HCT116 (cell line): ENCODE data around the gene JADE1. TPM values are rescaled to one million over a fixed set of nuclear protein-coding genes. Genes with fewer than 3 reads are reported as not detected.

Source experiments
- ATAC-seq: fragments of 200-7000 bp; cut with Tn5 transposase; 2 replicates; pipeline ENCODE4 v1.9.1; 2020; ENCODE audit warnings: mild to moderate bottlenecking, moderate library complexity
- BruUV-seq: library from RNA; stranded (reverse); fragments of 400-500 nt; replicated peaks from 2 replicates; lab custom pipeline; 2021; lab: Mats Ljungman, UMichigan
- CTCF ChIA-PET: fragments of 300-600 bp; sonication (Branson Sonifier 250); formaldehyde crosslinking; loops from one replicate; lab custom pipeline; 2021; ENCODE audit warnings: antibody characterized with exemption; lab: Charles Lee
- POLR2A ChIA-PET: fragments of 300-600, 350-600 bp; sonication (Branson Sonifier 250); formaldehyde crosslinking; loops from one replicate; lab custom pipeline; 2021; ENCODE audit warnings: antibody characterized with exemption; lab: Charles Lee
- RAD21 ChIA-PET, 2 experiments: fragments of 300-600 bp; sonication (Branson Sonifier 250); formaldehyde crosslinking; loops; one replicate each; lab custom pipeline; 2023; ENCODE audit warnings: low total read pairs in 2 of 2; ENCODE audit not compliant: uncharacterized antibody in 2 of 2, unreplicated experiment in 2 of 2, low non-redundant PET in 1 of 2; lab: Charles Lee
- DNase-seq: peaks from one replicate; pipeline ENCODE4 v3.0.0-alpha.2; 2010; ENCODE audit warnings: low read depth, low spot score
- H2AFZ ChIP-seq: fragments of 200-600 bp; shearing (Covaris generic), sonication (generic); 2 replicates; pipeline ENCODE4 v1.6.1; 2017; ENCODE audit warnings: low read depth, mixed run types, mixed read lengths, antibody characterized with exemption, low read length; ENCODE audit not compliant: poor library complexity, severe bottlenecking
- H3K27ac ChIP-seq: 2 replicates; pipeline ENCODE4 v1.5.1; 2012; ENCODE audit warnings: low read depth, low read length
- H3K27me3 ChIP-seq: fragments of 200-600 bp; sonication (generic); 2 replicates; pipeline ENCODE4 v1.6.1; 2016; ENCODE audit warnings: mixed run types, low read length, mixed read lengths; ENCODE audit not compliant: insufficient read depth
- H3K36me3 ChIP-seq, 2 experiments: fragments of 200-500 bp in 1 of 2; fragments of 200-600 bp in 1 of 2; sonication (Bioruptor generic) in 1 of 2; sonication (generic) in 1 of 2; 2 replicates each; pipeline versions ENCODE4 v1.5.1 to v1.6.1; 2014 to 2016; ENCODE audit warnings: low read length in 2 of 2, inconsistent platforms in 1 of 2, mixed read lengths in 1 of 2, mixed run types in 1 of 2; ENCODE audit not compliant: insufficient read depth in 2 of 2, control insufficient read depth in 1 of 2
- H3K4me1 ChIP-seq, 2 experiments: fragments of 200-600 bp in 1 of 2; sonication (generic) in 1 of 2; 2 replicates each; pipeline versions ENCODE4 v1.5.1 to v1.6.1; 2012 to 2017; ENCODE audit warnings: low read length in 2 of 2, inconsistent platforms in 1 of 2, mild to moderate bottlenecking in 1 of 2, mixed read lengths in 1 of 2, mixed run types in 1 of 2, moderate library complexity in 1 of 2; ENCODE audit not compliant: insufficient read depth in 2 of 2, control insufficient read depth in 1 of 2
- H3K4me2 ChIP-seq: fragments of 200-600 bp; sonication (generic); 2 replicates; pipeline ENCODE4 v1.6.1; 2017; ENCODE audit warnings: mixed run types, low read length, mixed read lengths
- H3K4me3 ChIP-seq, 2 experiments: fragments of 200-600 bp in 1 of 2; sonication (generic) in 1 of 2; replicated peaks in 1 of 2; 2 replicates each; pipeline ENCODE4 v1.5.1; 2011 to 2016; ENCODE audit warnings: low read length in 2 of 2, control low read depth in 1 of 2, low read depth in 1 of 2, mild to moderate bottlenecking in 1 of 2, mixed read lengths in 1 of 2, mixed run types in 1 of 2
- H3K79me2 ChIP-seq: fragments of 200-600 bp; sonication (generic); 2 replicates; pipeline ENCODE4 v1.6.1; 2017; ENCODE audit warnings: mild to moderate bottlenecking, mixed run types, low read length, moderate library complexity, mixed read lengths; ENCODE audit not compliant: insufficient read depth
- H3K9ac ChIP-seq: fragments of 200-600 bp; sonication (generic); 2 replicates; pipeline ENCODE4 v1.6.1; 2016; ENCODE audit warnings: low read length, mixed read lengths
- H3K9me2 ChIP-seq: fragments of 200-600 bp; sonication (generic), shearing (Covaris generic); 2 replicates; pipeline ENCODE4 v1.6.1; 2017; ENCODE audit warnings: mixed run types, mild to moderate bottlenecking, moderate library complexity; ENCODE audit not compliant: insufficient read depth
- H3K9me3 ChIP-seq, 2 experiments: fragments of 200-500 bp in 1 of 2; fragments of 200-600 bp in 1 of 2; sonication (Bioruptor generic) in 1 of 2; sonication (generic) in 1 of 2; 2 replicates each; pipeline ENCODE4 v1.6.1; 2014 to 2017; ENCODE audit warnings: low read length in 2 of 2, mixed read lengths in 2 of 2, inconsistent platforms in 1 of 2, low read depth in 1 of 2, mild to moderate bottlenecking in 1 of 2, mixed run types in 1 of 2, moderate library complexity in 1 of 2; ENCODE audit not compliant: control insufficient read depth in 1 of 2, insufficient read depth in 1 of 2
- H4K20me1 ChIP-seq: fragments of 200-600 bp; sonication (generic), shearing (Covaris generic); 2 replicates; pipeline ENCODE4 v1.6.1; 2017; ENCODE audit warnings: mixed run types, mild to moderate bottlenecking, moderate library complexity; ENCODE audit not compliant: insufficient read depth
- CBX3 ChIP-seq: IDR thresholded peaks from 2 replicates; pipeline ENCODE4 v1.6.1; 2012; ENCODE audit warnings: low read depth
- CEBPB ChIP-seq: IDR thresholded peaks from 2 replicates; pipeline ENCODE4 v1.6.1; 2012; ENCODE audit warnings: low read depth
- ELF1 ChIP-seq: IDR thresholded peaks from 2 replicates; pipeline ENCODE4 v1.6.1; 2012; ENCODE audit warnings: low read depth, borderline replicate concordance
- EZH2 ChIP-seq: fragments of 200-600 bp; sonication (generic); IDR thresholded peaks from 2 replicates; pipeline ENCODE4 v1.6.1; 2017; ENCODE audit warnings: antibody characterized with exemption, mixed run types
- EZH2phosphoT487 ChIP-seq: fragments of 200-600 bp; IDR thresholded peaks from 2 replicates; pipeline ENCODE4 v1.6.1; 2018; ENCODE audit warnings: antibody characterized with exemption, borderline replicate concordance
- FOSL1 ChIP-seq: IDR thresholded peaks from 2 replicates; pipeline ENCODE4 v1.6.1; 2012; ENCODE audit warnings: low read depth
- JUND ChIP-seq: IDR thresholded peaks from 2 replicates; pipeline ENCODE4 v1.6.1; 2012
- MAX ChIP-seq: IDR thresholded peaks from 2 replicates; pipeline ENCODE4 v1.6.1; 2012
- POLR2AphosphoS5 ChIP-seq: IDR thresholded peaks from 2 replicates; pipeline ENCODE4 v1.6.1; 2011; ENCODE audit warnings: mild to moderate bottlenecking, low read depth, low read length, moderate library complexity
- RAD21 ChIP-seq: IDR thresholded peaks from 2 replicates; pipeline ENCODE4 v1.6.1; 2012; ENCODE audit warnings: low read depth, mild to moderate bottlenecking
- SIN3A ChIP-seq: IDR thresholded peaks from 2 replicates; pipeline ENCODE4 v1.6.1; 2012; ENCODE audit warnings: low read depth
- SP1 ChIP-seq: IDR thresholded peaks from 2 replicates; pipeline ENCODE4 v1.6.1; 2012; ENCODE audit warnings: low read depth
- SRF ChIP-seq: IDR thresholded peaks from 2 replicates; pipeline ENCODE4 v1.6.1; 2012; ENCODE audit warnings: low read depth
- TCF7L2 ChIP-seq: IDR thresholded peaks from 2 replicates; pipeline ENCODE4 v1.7.0; 2011; ENCODE audit warnings: borderline replicate concordance, inconsistent platforms; ENCODE audit not compliant: insufficient read depth, insufficient read length; ENCODE audit errors: extremely low read depth
- YY1 ChIP-seq: IDR thresholded peaks from 2 replicates; pipeline ENCODE4 v1.6.1; 2011; ENCODE audit warnings: low read length, low read depth, moderate library complexity, mild to moderate bottlenecking; ENCODE audit not compliant: insufficient replicate concordance; ENCODE audit errors: extremely low read depth
- intact Hi-C: fragments of 100-400 bp; cut with micrococcal nuclease; formaldehyde crosslinking; loops from 2 replicates; pipeline ENCODE4 v1.10.0; 2022
- total RNA-seq: library from RNA; stranded (reverse); gene quantifications from one replicate; pipeline ENCODE4 v1.2.1, GENCODE V29; 2021; ENCODE audit not compliant: unreplicated experiment
- TF ChIP-seq, protein P1 (sequence below): IDR thresholded peaks from 2 replicates; pipeline ENCODE4 v1.6.1; 2011; ENCODE audit warnings: mild to moderate bottlenecking, low read length, moderate library complexity; ENCODE audit not compliant: insufficient replicate concordance; ENCODE audit errors: extremely low read depth
- TF ChIP-seq, protein P2 (sequence below): IDR thresholded peaks from 2 replicates; pipeline ENCODE4 v1.6.1; 2012; ENCODE audit warnings: low read depth
- TF ChIP-seq, protein P3 (sequence below): IDR thresholded peaks from 2 replicates; pipeline ENCODE4 v1.6.1; 2012
- TF ChIP-seq, protein P4 (sequence below), 3 experiments: fragments of 200-600 bp in 1 of 3; sonication (generic) in 1 of 3; IDR thresholded peaks in 2 of 3; conservative IDR thresholded peaks in 1 of 3; 2 replicates each; pipeline ENCODE4 v1.5.1; 2012 to 2017; ENCODE audit warnings: low read depth in 2 of 3, low read length in 2 of 3, antibody characterized with exemption in 1 of 3, borderline replicate concordance in 1 of 3, control low read depth in 1 of 3, mild to moderate bottlenecking in 1 of 3, mixed read lengths in 1 of 3, mixed run types in 1 of 3, moderate library complexity in 1 of 3; ENCODE audit not compliant: insufficient read depth in 1 of 3

JADE1 gene
- total RNA-seq, 1 experiment from 2014 or later: 26.5 TPM

DNA sequence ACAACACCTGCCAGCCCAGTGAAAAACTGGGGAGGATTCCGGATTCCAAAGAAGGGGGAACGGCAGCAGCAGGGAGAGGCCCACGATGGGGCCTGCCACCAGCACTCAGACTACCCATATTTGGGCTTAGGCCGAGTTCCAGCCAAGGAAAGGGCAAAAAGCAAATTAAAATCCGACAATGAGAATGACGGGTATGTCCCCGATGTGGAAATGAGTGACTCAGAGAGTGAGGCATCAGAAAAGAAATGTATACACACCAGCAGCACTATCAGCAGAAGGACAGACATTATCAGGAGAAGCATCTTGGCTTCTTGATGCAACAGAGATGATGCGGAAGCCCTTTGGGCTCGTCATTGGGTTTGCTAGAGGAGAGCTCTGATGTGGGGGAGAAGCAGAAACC, 62.4 kb downstream of the JADE1 start:
- Histone ChIP-seq H3K9me3 (no peaks in the 10 kb centered on the region), H2AFZ (no peak overlapping the region), H3K9me2 (no peaks in the 10 kb centered on the region), H4K20me1 (no peaks in the 10 kb centered on the region), H3K4me1 (no peaks in the 10 kb centered on the region), H3K79me2 (no peaks in the 10 kb centered on the region), H3K4me3 (no peak overlapping the region), H3K36me3 (peaks cover 0 to 7% of the 10 kb centered on the region in 2 experiments; a peak in 2 of 4 replicates), H3K27me3 (no peaks in the 10 kb centered on the region), H3K9ac (no peak overlapping the region), H3K4me2 (no peak overlapping the region), H3K27ac (no peak overlapping the region)
- BruUV-seq: no TSS peak
- DNase-seq (no peak), ATAC-seq (no peak)
- intact Hi-C loops: no loop called here
- TF ChIP-seq JUND: no peak
- TF ChIP-seq POLR2AphosphoS5: no peak
- no peak for TF ChIP-seq TCF7L2
- no peak for TF ChIP-seq SP1
- no peak for TF ChIP-seq SIN3A
- no peak for TF ChIP-seq SRF
- TF ChIP-seq EZH2: no peak
- TF ChIP-seq ELF1: no peak
- TF ChIP-seq EZH2phosphoT487: no peak
- TF ChIP-seq, protein P1, sequence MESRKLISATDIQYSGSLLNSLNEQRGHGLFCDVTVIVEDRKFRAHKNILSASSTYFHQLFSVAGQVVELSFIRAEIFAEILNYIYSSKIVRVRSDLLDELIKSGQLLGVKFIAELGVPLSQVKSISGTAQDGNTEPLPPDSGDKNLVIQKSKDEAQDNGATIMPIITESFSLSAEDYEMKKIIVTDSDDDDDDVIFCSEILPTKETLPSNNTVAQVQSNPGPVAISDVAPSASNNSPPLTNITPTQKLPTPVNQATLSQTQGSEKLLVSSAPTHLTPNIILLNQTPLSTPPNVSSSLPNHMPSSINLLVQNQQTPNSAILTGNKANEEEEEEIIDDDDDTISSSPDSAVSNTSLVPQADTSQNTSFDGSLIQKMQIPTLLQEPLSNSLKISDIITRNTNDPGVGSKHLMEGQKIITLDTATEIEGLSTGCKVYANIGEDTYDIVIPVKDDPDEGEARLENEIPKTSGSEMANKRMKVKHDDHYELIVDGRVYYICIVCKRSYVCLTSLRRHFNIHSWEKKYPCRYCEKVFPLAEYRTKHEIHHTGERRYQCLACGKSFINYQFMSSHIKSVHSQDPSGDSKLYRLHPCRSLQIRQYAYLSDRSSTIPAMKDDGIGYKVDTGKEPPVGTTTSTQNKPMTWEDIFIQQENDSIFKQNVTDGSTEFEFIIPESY: no peak
- TF ChIP-seq, protein P2, sequence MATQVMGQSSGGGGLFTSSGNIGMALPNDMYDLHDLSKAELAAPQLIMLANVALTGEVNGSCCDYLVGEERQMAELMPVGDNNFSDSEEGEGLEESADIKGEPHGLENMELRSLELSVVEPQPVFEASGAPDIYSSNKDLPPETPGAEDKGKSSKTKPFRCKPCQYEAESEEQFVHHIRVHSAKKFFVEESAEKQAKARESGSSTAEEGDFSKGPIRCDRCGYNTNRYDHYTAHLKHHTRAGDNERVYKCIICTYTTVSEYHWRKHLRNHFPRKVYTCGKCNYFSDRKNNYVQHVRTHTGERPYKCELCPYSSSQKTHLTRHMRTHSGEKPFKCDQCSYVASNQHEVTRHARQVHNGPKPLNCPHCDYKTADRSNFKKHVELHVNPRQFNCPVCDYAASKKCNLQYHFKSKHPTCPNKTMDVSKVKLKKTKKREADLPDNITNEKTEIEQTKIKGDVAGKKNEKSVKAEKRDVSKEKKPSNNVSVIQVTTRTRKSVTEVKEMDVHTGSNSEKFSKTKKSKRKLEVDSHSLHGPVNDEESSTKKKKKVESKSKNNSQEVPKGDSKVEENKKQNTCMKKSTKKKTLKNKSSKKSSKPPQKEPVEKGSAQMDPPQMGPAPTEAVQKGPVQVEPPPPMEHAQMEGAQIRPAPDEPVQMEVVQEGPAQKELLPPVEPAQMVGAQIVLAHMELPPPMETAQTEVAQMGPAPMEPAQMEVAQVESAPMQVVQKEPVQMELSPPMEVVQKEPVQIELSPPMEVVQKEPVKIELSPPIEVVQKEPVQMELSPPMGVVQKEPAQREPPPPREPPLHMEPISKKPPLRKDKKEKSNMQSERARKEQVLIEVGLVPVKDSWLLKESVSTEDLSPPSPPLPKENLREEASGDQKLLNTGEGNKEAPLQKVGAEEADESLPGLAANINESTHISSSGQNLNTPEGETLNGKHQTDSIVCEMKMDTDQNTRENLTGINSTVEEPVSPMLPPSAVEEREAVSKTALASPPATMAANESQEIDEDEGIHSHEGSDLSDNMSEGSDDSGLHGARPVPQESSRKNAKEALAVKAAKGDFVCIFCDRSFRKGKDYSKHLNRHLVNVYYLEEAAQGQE: no peak
- no peak for TF ChIP-seq YY1
- no peak for TF ChIP-seq MAX
- no peak for TF ChIP-seq CBX3
- TF ChIP-seq RAD21: no peak
- TF ChIP-seq, protein P3, sequence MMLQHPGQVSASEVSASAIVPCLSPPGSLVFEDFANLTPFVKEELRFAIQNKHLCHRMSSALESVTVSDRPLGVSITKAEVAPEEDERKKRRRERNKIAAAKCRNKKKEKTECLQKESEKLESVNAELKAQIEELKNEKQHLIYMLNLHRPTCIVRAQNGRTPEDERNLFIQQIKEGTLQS: no peak
- TF ChIP-seq, protein P4, sequence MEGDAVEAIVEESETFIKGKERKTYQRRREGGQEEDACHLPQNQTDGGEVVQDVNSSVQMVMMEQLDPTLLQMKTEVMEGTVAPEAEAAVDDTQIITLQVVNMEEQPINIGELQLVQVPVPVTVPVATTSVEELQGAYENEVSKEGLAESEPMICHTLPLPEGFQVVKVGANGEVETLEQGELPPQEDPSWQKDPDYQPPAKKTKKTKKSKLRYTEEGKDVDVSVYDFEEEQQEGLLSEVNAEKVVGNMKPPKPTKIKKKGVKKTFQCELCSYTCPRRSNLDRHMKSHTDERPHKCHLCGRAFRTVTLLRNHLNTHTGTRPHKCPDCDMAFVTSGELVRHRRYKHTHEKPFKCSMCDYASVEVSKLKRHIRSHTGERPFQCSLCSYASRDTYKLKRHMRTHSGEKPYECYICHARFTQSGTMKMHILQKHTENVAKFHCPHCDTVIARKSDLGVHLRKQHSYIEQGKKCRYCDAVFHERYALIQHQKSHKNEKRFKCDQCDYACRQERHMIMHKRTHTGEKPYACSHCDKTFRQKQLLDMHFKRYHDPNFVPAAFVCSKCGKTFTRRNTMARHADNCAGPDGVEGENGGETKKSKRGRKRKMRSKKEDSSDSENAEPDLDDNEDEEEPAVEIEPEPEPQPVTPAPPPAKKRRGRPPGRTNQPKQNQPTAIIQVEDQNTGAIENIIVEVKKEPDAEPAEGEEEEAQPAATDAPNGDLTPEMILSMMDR (IDR thresholded peaks at IDR 0.05 in 2 of 3, conservative IDR thresholded peaks at IDR 0.05 in 1 of 3; ENCODE audit: borderline replicate concordance in 1 of 3, insufficient read depth in 1 of 3, low read depth in 2 of 3, low read length in 2 of 3): no peak
- TF ChIP-seq CEBPB: no peak
- no peak for TF ChIP-seq FOSL1
- ChIA-PET RAD21 (no interaction called here), POLR2A (no interaction called here), CTCF (no interaction called here)
